ENCODE data around the gene ASF1B. TPM values are rescaled to one million over a fixed set of nuclear protein-coding genes. Genes with fewer than 3 reads are reported as not detected.
"Not testable (repeated sequence)": the region's sequence is repeated elsewhere in the genome, so short reads cannot be mapped to it uniquely, and the experiment has no call there.

Gene ASF1B
- 10 to 100 TPM in 2 of 4 donors, 1 to 10 TPM in 2; 3.2 to 25.6 (median 14.2) TPM for total RNA-seq

- DNase-seq: peak; percentile 99
- TF ChIP-seq CTCF (IDR thresholded peaks at IDR 0.05) (peak; percentile 70 to 99 (median 93)), POLR2A (IDR thresholded peaks at IDR 0.05) (peak in 3 of 4 donors; percentile 59 to 83 (median 75))
- Histone ChIP-seq H3K9me3 (no peaks in the 10 kb centered on the region), H3K4me3 (peak within 1 kb of the TSS; percentile 62 to 81 (median 77)), H3K27ac (peak within 1 kb of the TSS; percentile 93 to 98 (median 96)), H3K27me3 (no peaks in the 10 kb centered on the region), H3K36me3 (no peaks in the 10 kb centered on the region), H3K4me1 (peaks cover 17 to 45% (median 24%) of the 10 kb centered on the region in 3 donors)
- WGBS, 2 donors: 0 to 2% methylated on average over 10 to 34 of the region's 78 CpGs
- intact Hi-C loops (cut with DNase I): no loop called here
Measured at GRCh38 chr19:14136509-14137281, at the start of gene ASF1B. Gene ASF1B (minus strand): TSS chr19:14136589. CDS start chr19:14136456, 133 bp downstream.

DNA sequence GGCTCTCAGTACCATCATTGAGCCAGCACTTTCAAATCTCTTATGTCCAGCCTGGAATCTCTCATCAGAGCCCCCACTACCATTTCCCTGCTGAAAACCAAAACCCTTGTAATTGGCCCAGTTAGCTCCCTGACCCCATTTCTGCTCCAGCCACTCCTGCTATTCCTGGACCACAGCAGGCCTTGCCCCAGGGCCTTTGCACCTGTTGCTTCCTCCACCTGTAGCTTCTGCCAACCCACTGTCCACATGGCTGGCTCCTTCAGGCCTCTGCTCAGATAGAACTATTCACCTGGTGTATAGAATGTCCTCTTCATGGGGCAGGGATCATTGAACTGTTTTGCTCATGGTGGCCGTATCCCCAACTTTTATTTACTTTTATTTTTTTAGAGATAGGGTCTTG, 49.3 kb upstream of the ASF1B start:
- H3K4me1 ChIP-seq: peaks cover 0 to 14% (median 0%) of the 10 kb centered on the region in 3 donors
- H3K27ac ChIP-seq; intact Hi-C loops (cut with DNase I); H3K9me3 ChIP-seq; H3K4me3 ChIP-seq; DNase-seq; H3K27me3 ChIP-seq; H3K36me3 ChIP-seq: not testable (repeated sequence)
- WGBS, 2 donors: 90 to 100% methylated on average over 1 of the region's 1 CpG

DNA sequence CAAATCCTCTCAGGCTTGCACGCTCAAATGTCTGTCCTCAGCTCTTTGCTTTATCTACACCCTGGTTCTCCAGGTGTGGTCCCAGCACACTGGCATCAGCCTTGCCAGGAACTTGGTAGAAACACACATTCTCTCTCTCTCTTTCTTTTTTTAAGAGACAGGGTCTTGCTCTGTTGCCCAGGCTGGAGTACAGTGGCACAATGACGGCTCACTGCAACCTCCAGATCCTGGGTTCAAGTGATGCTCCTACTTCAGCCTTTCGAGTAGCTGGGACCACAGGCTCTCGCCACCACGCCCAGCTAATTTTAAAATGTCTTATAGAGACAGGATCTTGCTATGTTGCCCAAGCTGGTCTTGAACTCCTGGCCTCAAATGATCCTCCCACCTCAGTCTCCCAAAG, 48.8 kb upstream of the ASF1B start:
- peaks cover 0 to 14% (median 0%) of the 10 kb centered on the region in 3 donors for H3K4me1 ChIP-seq
- no peaks in the 10 kb centered on the region for H3K36me3 ChIP-seq
- intact Hi-C loops (cut with DNase I): no loop called here
- DNase-seq: no peak
- H3K4me3 ChIP-seq: no peak overlapping the region
- TF ChIP-seq POLR2A (IDR thresholded peaks at IDR 0.05) (no peak), CTCF (IDR thresholded peaks at IDR 0.05) (no peak)
- WGBS, 2 donors: 88 to 93% methylated on average over 5 of the region's 5 CpGs
- H3K9me3 ChIP-seq: no peaks in the 10 kb centered on the region
- H3K27ac ChIP-seq: no peak overlapping the region
- no peaks in the 10 kb centered on the region for H3K27me3 ChIP-seq

- peaks cover 0 to 14% (median 0%) of the 10 kb centered on the region in 3 donors for H3K4me1 ChIP-seq
- H3K27me3 ChIP-seq: no peaks in the 10 kb centered on the region
- no peak overlapping the region for H3K4me3 ChIP-seq
- H3K9me3 ChIP-seq: no peaks in the 10 kb centered on the region
- DNase-seq: no peak
- WGBS, 2 donors: 70 to 100% methylated on average over 1 to 5 of the region's 14 CpGs
- intact Hi-C loops (cut with DNase I): no loop called here
- TF ChIP-seq POLR2A (IDR thresholded peaks at IDR 0.05) (no peak), CTCF (IDR thresholded peaks at IDR 0.05) (no peak)
- H3K27ac ChIP-seq: no peak overlapping the region
- no peaks in the 10 kb centered on the region for H3K36me3 ChIP-seq
Measured at GRCh38 chr19:14183741-14184350, 47.5 kb upstream of the ASF1B start.

DNA sequence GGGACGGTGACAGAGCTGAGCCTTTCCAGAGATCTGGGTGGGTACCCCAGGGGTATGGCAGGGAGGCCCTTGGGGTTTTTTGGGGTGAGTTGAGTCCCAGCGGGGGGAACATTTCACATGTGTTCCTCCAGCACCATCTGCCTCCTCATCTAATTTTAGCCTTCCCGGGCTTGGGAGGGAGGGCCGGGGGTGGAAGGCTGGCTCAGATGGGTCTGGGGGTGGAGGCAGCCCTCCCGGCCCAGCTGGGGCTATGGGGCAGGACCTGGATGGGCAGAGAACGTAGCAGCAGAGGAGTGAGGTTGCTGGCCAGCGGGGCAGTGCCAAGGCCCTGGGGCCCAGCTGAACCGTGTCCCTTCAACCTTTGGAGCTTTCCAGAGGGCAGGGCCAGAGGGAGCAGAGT, 46.1 kb upstream of the ASF1B start:
- Histone ChIP-seq H3K27me3 (no peaks in the 10 kb centered on the region), H3K36me3 (peaks cover 0 to 7% (median 0%) of the 10 kb centered on the region in 3 donors), H3K4me1 (peaks cover 0 to 14% (median 0%) of the 10 kb centered on the region in 3 donors), H3K4me3 (no peak overlapping the region), H3K27ac (no peak overlapping the region), H3K9me3 (no peaks in the 10 kb centered on the region)
- intact Hi-C loops (cut with DNase I): no loop called here
- 67 to 80% methylated on average over 1 of the region's 8 CpGs for WGBS, 2 donors
- TF ChIP-seq CTCF (IDR thresholded peaks at IDR 0.05): no peak
- no peak for TF ChIP-seq POLR2A (IDR thresholded peaks at IDR 0.05)
- no peak for DNase-seq
